ENCODE data around the gene ISM2. TPM values are rescaled to one million over a fixed set of nuclear protein-coding genes. Genes with fewer than 3 reads are reported as not detected.
A peak's percentile ranks its signal among the peaks of the same experiment; 100 is the strongest.

Gene ISM2
- total and polyA plus RNA-seq, 9 of the 15 experiments (the other 6 are each of a cell fraction or from before 2014, with no cell fraction given): 0.08 to 0.11 TPM; not detected in 7

DNA sequence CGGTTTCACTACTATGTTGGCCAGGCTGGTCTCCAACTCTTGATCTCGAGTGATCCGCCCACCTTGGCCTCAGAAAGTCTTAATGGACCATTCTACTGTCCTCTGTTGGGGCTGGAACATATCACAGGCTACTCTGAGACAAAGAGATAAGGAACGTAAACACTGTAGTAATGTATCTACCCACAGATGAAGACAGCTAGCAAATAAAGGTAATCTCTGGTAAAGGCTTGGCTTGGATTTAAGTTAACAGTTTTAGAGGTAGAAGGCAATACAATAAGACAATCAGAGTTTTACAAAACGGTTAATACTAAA is 44.6 kb upstream of the ISM2 start (continued):
- TF ChIP-seq, protein P1, sequence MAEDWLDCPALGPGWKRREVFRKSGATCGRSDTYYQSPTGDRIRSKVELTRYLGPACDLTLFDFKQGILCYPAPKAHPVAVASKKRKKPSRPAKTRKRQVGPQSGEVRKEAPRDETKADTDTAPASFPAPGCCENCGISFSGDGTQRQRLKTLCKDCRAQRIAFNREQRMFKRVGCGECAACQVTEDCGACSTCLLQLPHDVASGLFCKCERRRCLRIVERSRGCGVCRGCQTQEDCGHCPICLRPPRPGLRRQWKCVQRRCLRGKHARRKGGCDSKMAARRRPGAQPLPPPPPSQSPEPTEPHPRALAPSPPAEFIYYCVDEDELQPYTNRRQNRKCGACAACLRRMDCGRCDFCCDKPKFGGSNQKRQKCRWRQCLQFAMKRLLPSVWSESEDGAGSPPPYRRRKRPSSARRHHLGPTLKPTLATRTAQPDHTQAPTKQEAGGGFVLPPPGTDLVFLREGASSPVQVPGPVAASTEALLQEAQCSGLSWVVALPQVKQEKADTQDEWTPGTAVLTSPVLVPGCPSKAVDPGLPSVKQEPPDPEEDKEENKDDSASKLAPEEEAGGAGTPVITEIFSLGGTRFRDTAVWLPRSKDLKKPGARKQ (CRISPR knock-in tag; IDR thresholded peaks at IDR 0.05): no peak
- no peak for TF ChIP-seq SMARCA5 (IDR thresholded peaks at IDR 0.05)
- peak; percentile 21; the same call in 1 of the 2 replicates for TF ChIP-seq TAL1 (IDR thresholded peaks at IDR 0.05)
- TF ChIP-seq, protein P2, sequence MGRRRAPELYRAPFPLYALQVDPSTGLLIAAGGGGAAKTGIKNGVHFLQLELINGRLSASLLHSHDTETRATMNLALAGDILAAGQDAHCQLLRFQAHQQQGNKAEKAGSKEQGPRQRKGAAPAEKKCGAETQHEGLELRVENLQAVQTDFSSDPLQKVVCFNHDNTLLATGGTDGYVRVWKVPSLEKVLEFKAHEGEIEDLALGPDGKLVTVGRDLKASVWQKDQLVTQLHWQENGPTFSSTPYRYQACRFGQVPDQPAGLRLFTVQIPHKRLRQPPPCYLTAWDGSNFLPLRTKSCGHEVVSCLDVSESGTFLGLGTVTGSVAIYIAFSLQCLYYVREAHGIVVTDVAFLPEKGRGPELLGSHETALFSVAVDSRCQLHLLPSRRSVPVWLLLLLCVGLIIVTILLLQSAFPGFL (CRISPR knock-in tag; IDR thresholded peaks at IDR 0.05): no peak
- TF ChIP-seq CREM (IDR thresholded peaks at IDR 0.05; ENCODE audit: low read depth): no peak
- no peak for TF ChIP-seq CSDE1 (IDR thresholded peaks at IDR 0.05)
- no peak for TF ChIP-seq HDGF (IDR thresholded peaks at IDR 0.05)
- no peak for TF ChIP-seq GATAD2B (IDR thresholded peaks at IDR 0.05; ENCODE audit: borderline replicate concordance)
- TF ChIP-seq, protein P3, sequence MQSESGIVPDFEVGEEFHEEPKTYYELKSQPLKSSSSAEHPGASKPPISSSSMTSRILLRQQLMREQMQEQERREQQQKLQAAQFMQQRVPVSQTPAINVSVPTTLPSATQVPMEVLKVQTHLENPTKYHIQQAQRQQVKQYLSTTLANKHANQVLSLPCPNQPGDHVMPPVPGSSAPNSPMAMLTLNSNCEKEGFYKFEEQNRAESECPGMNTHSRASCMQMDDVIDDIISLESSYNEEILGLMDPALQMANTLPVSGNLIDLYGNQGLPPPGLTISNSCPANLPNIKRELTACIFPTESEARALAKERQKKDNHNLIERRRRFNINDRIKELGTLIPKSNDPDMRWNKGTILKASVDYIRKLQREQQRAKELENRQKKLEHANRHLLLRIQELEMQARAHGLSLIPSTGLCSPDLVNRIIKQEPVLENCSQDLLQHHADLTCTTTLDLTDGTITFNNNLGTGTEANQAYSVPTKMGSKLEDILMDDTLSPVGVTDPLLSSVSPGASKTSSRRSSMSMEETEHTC (IDR thresholded peaks at IDR 0.05): no peak
- no peak for TF ChIP-seq FOSL1 (tag; conservative IDR thresholded peaks at IDR 0.05)
- no peak for TF ChIP-seq POLR3G (IDR thresholded peaks at IDR 0.05; ENCODE audit: extremely low read depth, insufficient read length, insufficient replicate concordance)
- no peak for TF ChIP-seq MECOM (CRISPR knock-in tag; IDR thresholded peaks at IDR 0.05)
- no peak for TF ChIP-seq ZFP36 (IDR thresholded peaks at IDR 0.05; ENCODE audit: low read depth, low read length, partially characterized antibody)
- no peak for TF ChIP-seq ERF (CRISPR knock-in tag; IDR thresholded peaks at IDR 0.05)
- 0 out of 2 replicates have a peak, but pooled peaks have one; percentile 19 for TF ChIP-seq TEAD4 (IDR thresholded peaks at IDR 0.05; ENCODE audit: low read length)
- no peak for TF ChIP-seq TEAD4 (CRISPR knock-in tag; IDR thresholded peaks at IDR 0.05; ENCODE audit: borderline replicate concordance)
- TF ChIP-seq CBFA2T3 (IDR thresholded peaks at IDR 0.05): peak; percentile 63
- TF ChIP-seq, protein P4, sequence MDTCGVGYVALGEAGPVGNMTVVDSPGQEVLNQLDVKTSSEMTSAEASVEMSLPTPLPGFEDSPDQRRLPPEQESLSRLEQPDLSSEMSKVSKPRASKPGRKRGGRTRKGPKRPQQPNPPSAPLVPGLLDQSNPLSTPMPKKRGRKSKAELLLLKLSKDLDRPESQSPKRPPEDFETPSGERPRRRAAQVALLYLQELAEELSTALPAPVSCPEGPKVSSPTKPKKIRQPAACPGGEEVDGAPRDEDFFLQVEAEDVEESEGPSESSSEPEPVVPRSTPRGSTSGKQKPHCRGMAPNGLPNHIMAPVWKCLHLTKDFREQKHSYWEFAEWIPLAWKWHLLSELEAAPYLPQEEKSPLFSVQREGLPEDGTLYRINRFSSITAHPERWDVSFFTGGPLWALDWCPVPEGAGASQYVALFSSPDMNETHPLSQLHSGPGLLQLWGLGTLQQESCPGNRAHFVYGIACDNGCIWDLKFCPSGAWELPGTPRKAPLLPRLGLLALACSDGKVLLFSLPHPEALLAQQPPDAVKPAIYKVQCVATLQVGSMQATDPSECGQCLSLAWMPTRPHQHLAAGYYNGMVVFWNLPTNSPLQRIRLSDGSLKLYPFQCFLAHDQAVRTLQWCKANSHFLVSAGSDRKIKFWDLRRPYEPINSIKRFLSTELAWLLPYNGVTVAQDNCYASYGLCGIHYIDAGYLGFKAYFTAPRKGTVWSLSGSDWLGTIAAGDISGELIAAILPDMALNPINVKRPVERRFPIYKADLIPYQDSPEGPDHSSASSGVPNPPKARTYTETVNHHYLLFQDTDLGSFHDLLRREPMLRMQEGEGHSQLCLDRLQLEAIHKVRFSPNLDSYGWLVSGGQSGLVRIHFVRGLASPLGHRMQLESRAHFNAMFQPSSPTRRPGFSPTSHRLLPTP (IDR thresholded peaks at IDR 0.05; ENCODE audit: borderline replicate concordance, extremely low read depth, insufficient read length): no peak
